ENCODE results near the gene FGF4.

Gene FGF4

GRCh38 chr11:69746140-69746539, 29.0 kb downstream of the FGF4 start:
- Histone ChIP-seq H3K9me3 (ENCODE audit: insufficient read depth, low read length, severe bottlenecking) (no peaks in the 10 kb centered on the region), H3K4me2 (ENCODE audit: insufficient read depth, low read length) (no peak overlapping the region), H3K27ac (ENCODE audit: low read length) (no peak overlapping the region), H3K4me3 (ENCODE audit: low read depth in 1 of 2, low read length in 2 of 2) (no peak overlapping the region), H3K4me1 (ENCODE audit: insufficient read depth, low read length) (no peaks in the 10 kb centered on the region), H3K36me3 (ENCODE audit: insufficient read depth, low read length) (no peaks in the 10 kb centered on the region), H3K9ac (ENCODE audit: low read depth, low read length) (no peak overlapping the region), H3K27me3 (ENCODE audit: insufficient read depth, low read length, poor library complexity) (no peaks in the 10 kb centered on the region), H2AFZ (ENCODE audit: low read depth, low read length) (no peak overlapping the region), H3K79me2 (ENCODE audit: insufficient read depth, low read length) (no peaks in the 10 kb centered on the region), H4K20me1 (ENCODE audit: insufficient read depth, low read length) (peaks cover 5% of the 10 kb centered on the region; the same call in 1 of the 2 replicates)
- DNase-seq (no peak), ATAC-seq (ENCODE audit: insufficient read depth, low read depth) (no peak)
- TF ChIP-seq EZH2 (IDR thresholded peaks at IDR 0.05; ENCODE audit: borderline replicate concordance, low read depth, low read length, severe bottlenecking) (no peak), CTCF (IDR thresholded peaks at IDR 0.05; ENCODE audit: borderline replicate concordance, extremely low read depth, low read length, poor library complexity, severe bottlenecking) (no peak)

- no peak for DNase-seq
Observed at GRCh38 chr11:69745201-69745600, 29.9 kb downstream of the FGF4 start.

GRCh38 chr11:69744435-69744834, 30.7 kb downstream of the FGF4 start:
- Histone ChIP-seq H4K20me1 (ENCODE audit: insufficient read depth, low read length) (no peaks in the 10 kb centered on the region), H3K4me2 (ENCODE audit: insufficient read depth, low read length) (no peak overlapping the region), H3K79me2 (ENCODE audit: insufficient read depth, low read length) (no peaks in the 10 kb centered on the region), H2AFZ (ENCODE audit: low read depth, low read length) (no peak overlapping the region), H3K36me3 (ENCODE audit: insufficient read depth, low read length) (no peaks in the 10 kb centered on the region), H3K4me3 (ENCODE audit: low read depth in 1 of 2, low read length in 2 of 2) (no peak overlapping the region), H3K9me3 (ENCODE audit: insufficient read depth, low read length, severe bottlenecking) (no peaks in the 10 kb centered on the region), H3K27ac (ENCODE audit: low read length) (no peak overlapping the region), H3K9ac (ENCODE audit: low read depth, low read length) (no peak overlapping the region), H3K27me3 (ENCODE audit: insufficient read depth, low read length, poor library complexity) (no peaks in the 10 kb centered on the region), H3K4me1 (ENCODE audit: insufficient read depth, low read length) (no peaks in the 10 kb centered on the region)
- DNase-seq (no peak), ATAC-seq (ENCODE audit: insufficient read depth, low read depth) (no peak)
- no peak for TF ChIP-seq CTCF (IDR thresholded peaks at IDR 0.05; ENCODE audit: borderline replicate concordance, extremely low read depth, low read length, poor library complexity, severe bottlenecking)
- no peak for TF ChIP-seq EZH2 (IDR thresholded peaks at IDR 0.05; ENCODE audit: borderline replicate concordance, low read depth, low read length, severe bottlenecking)

More at GRCh38 chr11:69745201-69745600, 29.9 kb downstream of the FGF4 start:
- Histone ChIP-seq H3K36me3 (ENCODE audit: insufficient read depth, low read length) (no peaks in the 10 kb centered on the region), H3K4me3 (ENCODE audit: low read depth in 1 of 2, low read length in 2 of 2) (no peak overlapping the region), H3K79me2 (ENCODE audit: insufficient read depth, low read length) (no peaks in the 10 kb centered on the region), H4K20me1 (ENCODE audit: insufficient read depth, low read length) (no peaks in the 10 kb centered on the region), H2AFZ (ENCODE audit: low read depth, low read length) (peak overlapping the region; percentile 16; the same call in 1 of the 2 replicates), H3K27me3 (ENCODE audit: insufficient read depth, low read length, poor library complexity) (no peaks in the 10 kb centered on the region), H3K27ac (ENCODE audit: low read length) (no peak overlapping the region), H3K9me3 (ENCODE audit: insufficient read depth, low read length, severe bottlenecking) (no peaks in the 10 kb centered on the region), H3K9ac (ENCODE audit: low read depth, low read length) (no peak overlapping the region), H3K4me2 (ENCODE audit: insufficient read depth, low read length) (no peak overlapping the region), H3K4me1 (ENCODE audit: insufficient read depth, low read length) (no peaks in the 10 kb centered on the region)
- no peak for ATAC-seq (ENCODE audit: insufficient read depth, low read depth)
- TF ChIP-seq CTCF (IDR thresholded peaks at IDR 0.05; ENCODE audit: borderline replicate concordance, extremely low read depth, low read length, poor library complexity, severe bottlenecking) (no peak), EZH2 (IDR thresholded peaks at IDR 0.05; ENCODE audit: borderline replicate concordance, low read depth, low read length, severe bottlenecking) (no peak)

GRCh38 chr11:69734841-69735240, 40.3 kb downstream of the FGF4 start:
- no peak overlapping the region for H3K27ac ChIP-seq (ENCODE audit: low read length)
- H3K27me3 ChIP-seq (ENCODE audit: insufficient read depth, low read length, poor library complexity) = no peaks in the 10 kb centered on the region
- no peaks in the 10 kb centered on the region for H3K9me3 ChIP-seq (ENCODE audit: insufficient read depth, low read length, severe bottlenecking)
- no peaks in the 10 kb centered on the region for H3K4me1 ChIP-seq (ENCODE audit: insufficient read depth, low read length)
- ATAC-seq (ENCODE audit: insufficient read depth, low read depth) = no peak
- no peak overlapping the region for H3K9ac ChIP-seq (ENCODE audit: low read depth, low read length)
- H3K79me2 ChIP-seq (ENCODE audit: insufficient read depth, low read length) = no peaks in the 10 kb centered on the region
- H3K4me2 ChIP-seq (ENCODE audit: insufficient read depth, low read length) = no peak overlapping the region
- no peak overlapping the region for H2AFZ ChIP-seq (ENCODE audit: low read depth, low read length)
- TF ChIP-seq EZH2 (IDR thresholded peaks at IDR 0.05; ENCODE audit: borderline replicate concordance, low read depth, low read length, severe bottlenecking) (no peak), CTCF (IDR thresholded peaks at IDR 0.05; ENCODE audit: borderline replicate concordance, extremely low read depth, low read length, poor library complexity, severe bottlenecking) (no peak)
- H4K20me1 ChIP-seq (ENCODE audit: insufficient read depth, low read length) = no peaks in the 10 kb centered on the region
- no peak for DNase-seq
- H3K36me3 ChIP-seq (ENCODE audit: insufficient read depth, low read length) = no peaks in the 10 kb centered on the region
- H3K4me3 ChIP-seq (ENCODE audit: low read depth in 1 of 2, low read length in 2 of 2) = no peak overlapping the region

All from DND-41 (cell line).